ENCODE data around the gene KL. TPM values are rescaled to one million over a fixed set of nuclear protein-coding genes. Genes with fewer than 3 reads are reported as not detected.

KL gene
- total and polyA plus RNA-seq, 4 donors = 1.4 to 24.5 (median 5.7) TPM

DNA sequence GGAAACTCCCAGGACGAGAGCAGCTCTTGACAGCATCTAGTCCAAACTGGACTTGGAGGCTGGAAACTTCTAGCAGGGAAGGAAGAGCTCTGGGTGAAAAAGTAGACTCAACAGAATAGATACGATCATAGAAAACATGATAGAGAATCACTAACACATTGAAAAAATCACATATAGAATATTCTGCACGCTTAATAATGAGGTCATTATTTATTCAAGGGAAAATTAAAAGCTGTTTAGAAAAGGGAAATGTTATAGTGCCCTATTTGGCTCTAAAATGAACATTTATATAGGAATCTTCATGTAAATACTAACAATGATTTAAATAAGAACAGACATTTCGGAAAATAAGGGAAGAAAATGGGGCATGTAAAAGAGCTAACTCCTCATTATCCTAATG lies 15.1 kb downstream of the KL start:
- Histone ChIP-seq H3K4me3 (no peak overlapping the region), H3K27me3 (ENCODE audit: control insufficient read depth in 3 of 3, insufficient read depth in 3 of 3, low read length in 2 of 3) (no peaks in the 10 kb centered on the region), H3K9ac (ENCODE audit: insufficient read depth in 1 of 2, low read length in 2 of 2) (peak overlapping the region in 1 of 2 donors; percentile 33), H3K4me1 (ENCODE audit: control insufficient read depth in 5 of 5, insufficient read depth in 5 of 5, low read length in 5 of 5) (peaks cover 0 to 22% (median 2%) of the 10 kb centered on the region in 5 donors), H3K27ac (ENCODE audit: low read depth in 1 of 2, low read length in 1 of 2) (no peak overlapping the region), H3K36me3 (ENCODE audit: control insufficient read depth in 4 of 4, insufficient read depth in 4 of 4, low read length in 4 of 4) (no peaks in the 10 kb centered on the region), H3K9me3 (ENCODE audit: control insufficient read depth in 4 of 4, insufficient read depth in 3 of 4, low read length in 3 of 4) (no peaks in the 10 kb centered on the region)
- DNase-seq (no peak), ATAC-seq (ENCODE audit: insufficient read depth, low FRiP score) (no peak)
- TF ChIP-seq, protein P1, sequence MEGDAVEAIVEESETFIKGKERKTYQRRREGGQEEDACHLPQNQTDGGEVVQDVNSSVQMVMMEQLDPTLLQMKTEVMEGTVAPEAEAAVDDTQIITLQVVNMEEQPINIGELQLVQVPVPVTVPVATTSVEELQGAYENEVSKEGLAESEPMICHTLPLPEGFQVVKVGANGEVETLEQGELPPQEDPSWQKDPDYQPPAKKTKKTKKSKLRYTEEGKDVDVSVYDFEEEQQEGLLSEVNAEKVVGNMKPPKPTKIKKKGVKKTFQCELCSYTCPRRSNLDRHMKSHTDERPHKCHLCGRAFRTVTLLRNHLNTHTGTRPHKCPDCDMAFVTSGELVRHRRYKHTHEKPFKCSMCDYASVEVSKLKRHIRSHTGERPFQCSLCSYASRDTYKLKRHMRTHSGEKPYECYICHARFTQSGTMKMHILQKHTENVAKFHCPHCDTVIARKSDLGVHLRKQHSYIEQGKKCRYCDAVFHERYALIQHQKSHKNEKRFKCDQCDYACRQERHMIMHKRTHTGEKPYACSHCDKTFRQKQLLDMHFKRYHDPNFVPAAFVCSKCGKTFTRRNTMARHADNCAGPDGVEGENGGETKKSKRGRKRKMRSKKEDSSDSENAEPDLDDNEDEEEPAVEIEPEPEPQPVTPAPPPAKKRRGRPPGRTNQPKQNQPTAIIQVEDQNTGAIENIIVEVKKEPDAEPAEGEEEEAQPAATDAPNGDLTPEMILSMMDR (IDR thresholded peaks at IDR 0.05; ENCODE audit: control extremely low read depth, extremely low read depth) = no peak
- 89 to 97% methylated on average over 4 of the region's 4 CpGs for WGBS, 2 donors

DNA sequence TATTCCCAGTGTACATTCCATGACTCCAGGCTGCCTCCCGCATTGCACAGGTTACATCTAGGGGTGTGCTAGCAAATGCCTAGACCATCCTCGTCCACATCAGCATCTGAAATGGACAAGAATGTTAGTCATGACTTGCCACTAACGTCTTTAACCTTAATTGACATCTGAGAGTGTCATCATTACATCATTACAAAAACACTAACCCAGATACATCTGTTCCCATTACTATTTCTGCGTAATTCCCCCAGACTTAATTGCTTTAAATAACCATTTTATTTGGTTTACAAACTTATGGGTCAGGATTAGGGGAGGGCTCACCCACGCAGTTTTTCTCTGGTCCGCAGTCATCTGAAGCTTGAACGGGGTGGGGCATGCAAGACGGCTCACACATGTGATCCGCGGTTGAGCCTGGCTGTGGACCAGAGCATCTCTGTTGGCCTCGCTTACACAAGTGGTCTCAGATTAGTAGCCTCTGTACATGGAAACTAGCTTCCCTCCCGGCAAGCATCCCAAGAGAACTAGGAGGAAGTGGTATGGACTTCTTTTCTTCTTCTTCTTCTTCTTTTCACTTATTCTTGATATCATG lies 15.9 kb downstream of the KL start:
- ATAC-seq (ENCODE audit: insufficient read depth, low FRiP score) (no peak), DNase-seq (no peak)
- no peaks in the 10 kb centered on the region for H3K9me3 ChIP-seq (ENCODE audit: control insufficient read depth in 4 of 4, insufficient read depth in 3 of 4, low read length in 3 of 4)
- H3K36me3 ChIP-seq (ENCODE audit: control insufficient read depth in 4 of 4, insufficient read depth in 4 of 4, low read length in 4 of 4) = no peaks in the 10 kb centered on the region
- TF ChIP-seq, protein P1 (IDR thresholded peaks at IDR 0.05; ENCODE audit: control extremely low read depth, extremely low read depth) = no peak
- H3K4me3 ChIP-seq = no peak overlapping the region
- H3K9ac ChIP-seq (ENCODE audit: insufficient read depth in 1 of 2, low read length in 2 of 2) = no peak overlapping the region
- H3K27ac ChIP-seq (ENCODE audit: low read depth in 1 of 2, low read length in 1 of 2) = no peak overlapping the region
- H3K4me1 ChIP-seq (ENCODE audit: control insufficient read depth in 5 of 5, insufficient read depth in 5 of 5, low read length in 5 of 5) = peaks cover 0 to 22% (median 0%) of the 10 kb centered on the region in 5 donors
- 90 to 92% methylated on average over 12 of the region's 12 CpGs for WGBS, 2 donors
- no peaks in the 10 kb centered on the region for H3K27me3 ChIP-seq (ENCODE audit: control insufficient read depth in 3 of 3, insufficient read depth in 3 of 3, low read length in 2 of 3)

DNA sequence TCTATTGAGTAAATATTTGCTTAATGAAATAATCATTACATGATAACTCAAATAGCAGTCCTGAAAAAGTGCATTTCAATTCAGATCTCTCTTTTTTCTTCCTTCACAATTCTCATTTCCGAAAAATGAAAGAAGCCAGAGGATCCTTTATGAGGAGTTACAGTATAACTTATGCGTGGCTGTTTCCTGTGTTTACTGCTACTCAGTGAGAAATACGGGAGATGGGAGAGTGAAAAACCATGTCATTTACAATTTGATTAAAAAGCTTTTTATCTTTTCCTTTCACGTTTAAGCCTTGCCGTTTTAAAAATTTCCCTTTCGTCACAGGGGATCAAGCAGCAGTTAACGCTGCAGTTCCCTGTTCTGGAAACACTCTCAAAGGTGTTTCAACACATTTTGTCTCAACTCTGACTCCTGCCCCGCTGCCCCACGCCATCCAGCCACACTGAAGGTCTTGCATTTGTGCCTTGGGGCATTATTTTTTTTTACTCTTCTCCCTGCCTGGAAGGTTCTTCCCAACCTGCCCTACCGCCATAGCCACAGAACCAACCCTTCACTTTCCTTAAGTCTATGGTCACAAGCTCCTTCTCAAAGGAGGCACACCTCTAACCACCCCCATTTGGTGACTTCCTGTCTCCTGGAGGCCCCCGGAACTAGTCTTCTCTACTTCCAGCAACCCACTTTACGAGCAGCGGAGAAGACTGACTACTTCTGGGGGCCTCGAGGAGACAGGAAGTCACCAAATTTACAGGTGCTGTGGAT lies 17.0 kb downstream of the KL start:
- no peaks in the 10 kb centered on the region for H3K36me3 ChIP-seq (ENCODE audit: control insufficient read depth in 4 of 4, insufficient read depth in 4 of 4, low read length in 4 of 4)
- TF ChIP-seq, protein P1 (IDR thresholded peaks at IDR 0.05; ENCODE audit: control extremely low read depth, extremely low read depth) = no peak
- DNase-seq = peak in 2 of 3 donors; percentile 61 to 69
- H3K4me3 ChIP-seq = no peak overlapping the region
- H3K27ac ChIP-seq (ENCODE audit: low read depth in 1 of 2, low read length in 1 of 2) = peak overlapping the region in 1 of 2 donors; percentile 67
- WGBS, 2 donors = 21 to 44% methylated on average over 14 of the region's 14 CpGs
- no peak for ATAC-seq (ENCODE audit: insufficient read depth, low FRiP score)
- peaks cover 0 to 21% (median 0%) of the 10 kb centered on the region in 5 donors for H3K4me1 ChIP-seq (ENCODE audit: control insufficient read depth in 5 of 5, insufficient read depth in 5 of 5, low read length in 5 of 5)
- H3K27me3 ChIP-seq (ENCODE audit: control insufficient read depth in 3 of 3, insufficient read depth in 3 of 3, low read length in 2 of 3) = no peaks in the 10 kb centered on the region
- H3K9me3 ChIP-seq (ENCODE audit: control insufficient read depth in 4 of 4, insufficient read depth in 3 of 4, low read length in 3 of 4) = no peaks in the 10 kb centered on the region
- peak overlapping the region in 1 of 2 donors; percentile 64 for H3K9ac ChIP-seq (ENCODE audit: insufficient read depth in 1 of 2, low read length in 2 of 2)
